Liver (tissue), 9 donors: Measurements from ENCODE around the gene TBRG4. TPM values are rescaled to one million over a fixed set of nuclear protein-coding genes. Genes with fewer than 3 reads are reported as not detected.

Experiments
- DNase-seq: peaks from one replicate; pipeline ENCODE4 v3.0.0-alpha.2; 2017; ENCODE audit warnings: low spot score
- H3K27ac ChIP-seq, 2 donors: one replicate each; pipeline ENCODE4 v1.7.0; 2013; ENCODE audit warnings: inconsistent platforms in 2 of 2, low read length in 2 of 2, control low read depth in 1 of 2, low read depth in 1 of 2, mild to moderate bottlenecking in 1 of 2
- H3K27me3 ChIP-seq, 4 donors: one replicate each; pipeline versions ENCODE4 v1.6.1 to v1.7.0; 2013; ENCODE audit warnings: low read length in 3 of 4, inconsistent platforms in 1 of 4, mild to moderate bottlenecking in 1 of 4, moderate library complexity in 1 of 4; ENCODE audit not compliant: control insufficient read depth in 4 of 4, insufficient read depth in 4 of 4
- H3K36me3 ChIP-seq, 4 donors: one replicate each; pipeline versions ENCODE4 v1.6.1 to v1.7.0; 2013; ENCODE audit warnings: low read length in 3 of 4, mild to moderate bottlenecking in 3 of 4, low read depth in 1 of 4, moderate library complexity in 1 of 4; ENCODE audit not compliant: control insufficient read depth in 4 of 4, insufficient read depth in 3 of 4
- H3K4me1 ChIP-seq, 4 donors: one replicate each; pipeline versions ENCODE4 v1.6.1 to v1.7.0; 2013; ENCODE audit warnings: low read length in 3 of 4, mild to moderate bottlenecking in 3 of 4, moderate library complexity in 1 of 4; ENCODE audit not compliant: control insufficient read depth in 4 of 4, insufficient read depth in 4 of 4
- H3K4me3 ChIP-seq, 3 donors: one replicate each; pipeline versions ENCODE4 v1.6.1 to v1.7.0; 2013; ENCODE audit warnings: low read length in 3 of 3, control low read depth in 1 of 3, low read depth in 1 of 3, mild to moderate bottlenecking in 1 of 3
- H3K9ac ChIP-seq, 2 donors: one replicate each; pipeline ENCODE4 v1.7.0; 2013; ENCODE audit warnings: low read length in 2 of 2, mild to moderate bottlenecking in 2 of 2, moderate library complexity in 2 of 2, control low read depth in 1 of 2, low read depth in 1 of 2
- H3K9me3 ChIP-seq, 4 donors: one replicate each; pipeline versions ENCODE4 v1.6.1 to v1.7.0; 2013; ENCODE audit warnings: low read length in 3 of 4; ENCODE audit not compliant: control insufficient read depth in 4 of 4
- EGR1 ChIP-seq, 2 donors: IDR thresholded peaks; 2 replicates each; pipeline ENCODE4 v1.6.1; 2016 to 2018; ENCODE audit warnings: antibody characterized with exemption in 2 of 2, low read depth in 2 of 2
- FOXA1 ChIP-seq: IDR thresholded peaks from 2 replicates; pipeline ENCODE4 v1.6.1; 2016; ENCODE audit warnings: antibody characterized with exemption
- GABPA ChIP-seq, 2 donors: IDR thresholded peaks in 1 of 2; conservative IDR thresholded peaks in 1 of 2; 2 replicates each; pipeline ENCODE4 v1.6.1; 2016; ENCODE audit warnings: antibody characterized with exemption in 2 of 2, mild to moderate bottlenecking in 1 of 2, moderate library complexity in 1 of 2
- HNF4A ChIP-seq, 2 donors: conservative IDR thresholded peaks; 2 replicates each; pipeline ENCODE4 v1.6.1; 2016; ENCODE audit warnings: antibody characterized with exemption in 2 of 2, mild to moderate bottlenecking in 2 of 2
- HNF4G ChIP-seq: IDR thresholded peaks from 2 replicates; pipeline ENCODE4 v1.6.1; 2016; ENCODE audit warnings: antibody characterized with exemption
- NR2F2 ChIP-seq: IDR thresholded peaks from 2 replicates; pipeline ENCODE4 v1.6.1; 2016; ENCODE audit warnings: antibody characterized with exemption
- RAD21 ChIP-seq, 2 donors: IDR thresholded peaks; 2 replicates each; pipeline ENCODE4 v1.6.1; 2016; ENCODE audit warnings: antibody characterized with exemption in 2 of 2, mild to moderate bottlenecking in 2 of 2
- RXRA ChIP-seq, 2 donors: IDR thresholded peaks; 2 replicates each; pipeline ENCODE4 v1.6.1; 2017 to 2018; ENCODE audit warnings: antibody characterized with exemption in 2 of 2, mild to moderate bottlenecking in 1 of 2
- SP1 ChIP-seq: IDR thresholded peaks from 2 replicates; pipeline ENCODE4 v1.6.1; 2018; ENCODE audit warnings: antibody characterized with exemption, mild to moderate bottlenecking
- TAF1 ChIP-seq: conservative IDR thresholded peaks from 2 replicates; pipeline ENCODE4 v1.6.1; 2016; ENCODE audit warnings: antibody characterized with exemption, mild to moderate bottlenecking
- YY1 ChIP-seq: IDR thresholded peaks from 2 replicates; pipeline ENCODE4 v1.6.1; 2016; ENCODE audit warnings: antibody characterized with exemption, mild to moderate bottlenecking
- WGBS: extraction: QIAGEN DNeasy Blood & Tissue Kit; methylation state at CpG from one replicate; pipeline ENCODE4 v1.1.7; 2013; 5-methylcytosine and 5-hydroxymethylcytosine counted together
- polyA plus RNA-seq, 2 donors: library from polyadenylated mRNA; stranded (reverse) in 1 of 2; unstranded in 1 of 2; fragments of 200-250 nt in 1 of 2; fragments of >200 nt in 1 of 2; fragmentation: Nextera tagmentation in 1 of 2; extraction: Ambion mirVana in 1 of 2; gene quantifications; one replicate each; pipeline versions ENCODE4 v1.2.1 to v1.2.3, GENCODE V29; 2013 to 2015
- total RNA-seq, 2 donors: library from RNA; depleted of rRNA; stranded (reverse); fragments of >200 nt; gene quantifications; one replicate each; pipeline ENCODE4 v1.2.3, GENCODE V29; 2014
- TF ChIP-seq, protein P1 (sequence below): IDR thresholded peaks from 2 replicates; pipeline ENCODE4 v1.6.1; 2016; ENCODE audit warnings: antibody characterized with exemption
- TF ChIP-seq, protein P2 (sequence below): IDR thresholded peaks from 2 replicates; pipeline ENCODE4 v1.6.1; 2016; ENCODE audit warnings: antibody characterized with exemption
- TF ChIP-seq, protein P3 (sequence below): IDR thresholded peaks from 2 replicates; pipeline ENCODE4 v1.6.1; 2016; ENCODE audit warnings: antibody characterized with exemption, mild to moderate bottlenecking
- TF ChIP-seq, protein P4 (sequence below): IDR thresholded peaks from 2 replicates; pipeline ENCODE4 v1.6.1; 2016; ENCODE audit warnings: antibody characterized with exemption
- donor health status: healthy.
- donor health status: healthy.
- donor health status: healthy.
- donor health status: healthy.
- donor health status: healthy.

The TBRG4 gene
- total RNA-seq (10 to 100 TPM; 30.3 to 47.6 TPM), polyA plus RNA-seq (10 to 100 TPM; 35.6 to 40.9 TPM)

DNA sequence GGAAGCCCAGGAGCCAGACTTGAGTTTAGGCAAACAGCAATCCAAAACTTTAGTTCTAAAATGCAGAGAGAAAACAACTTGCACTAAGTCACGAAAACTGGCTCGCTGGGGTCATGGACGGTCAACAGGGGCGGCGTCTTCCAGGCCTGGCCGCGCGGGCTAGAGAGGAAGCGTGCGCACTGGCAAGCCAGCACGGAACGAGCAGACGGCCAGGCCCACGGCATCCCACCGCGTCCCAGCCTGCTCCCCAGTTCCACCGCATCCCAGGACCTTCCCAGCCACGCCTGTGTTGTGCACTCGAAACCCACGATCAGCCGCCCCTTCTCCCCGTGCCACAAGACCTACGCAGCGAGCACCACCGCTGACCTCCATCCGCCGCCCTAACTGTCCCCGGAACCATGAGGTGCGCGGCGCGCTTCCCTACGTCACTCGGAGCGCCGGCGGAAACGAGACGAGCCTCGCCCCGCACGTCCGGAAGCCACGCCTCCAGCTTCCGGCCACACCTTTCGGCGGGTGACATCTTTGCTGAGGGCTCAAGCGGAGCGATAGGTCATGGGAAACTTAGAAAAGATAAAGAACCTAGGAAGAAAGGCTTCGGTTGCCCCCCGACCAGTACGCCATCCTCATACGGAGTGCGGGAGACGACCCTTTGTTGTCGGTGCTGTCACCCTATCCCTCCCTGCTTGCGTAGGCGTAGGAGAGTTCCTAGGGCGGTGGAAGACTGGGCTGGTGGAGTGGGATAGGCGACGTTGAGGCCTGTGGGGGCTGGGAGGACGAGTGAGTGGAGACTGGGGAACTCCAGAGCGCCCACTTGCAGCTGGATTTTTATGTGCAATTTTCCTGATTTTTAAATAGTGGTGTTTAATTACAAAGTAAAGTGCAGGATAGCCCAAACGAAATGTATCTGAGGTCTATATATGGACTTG is at the start of gene TBRG4:
TBRG4 (minus strand) TSS at position 400 of the 926 bp plus-strand sequence. CDS start 2,460 bp downstream, outside the sequence.
- peak within 1 kb of the TSS; percentile 70 to 100 (median 99) for H3K4me3 ChIP-seq
- no peaks in the 10 kb centered on the region for H3K9me3 ChIP-seq
- under 1% methylated on average over 64 of the region's 64 CpGs for WGBS
- peak within 1 kb of the TSS; percentile 93 to 99 for H3K27ac ChIP-seq
- TF ChIP-seq GABPA (IDR thresholded peaks at IDR 0.05 in 1 of 2, conservative IDR thresholded peaks at IDR 0.05 in 1 of 2) (peak; percentile 85 to 99), YY1 (peak; percentile 98), RAD21 (IDR thresholded peaks at IDR 0.05) (peak; percentile 26 to 50), SP1 (peak; percentile 86), HNF4A (conservative IDR thresholded peaks at IDR 0.05) (peak in 1 of 2 donors; percentile 14), FOXA1 (no peak), RXRA (IDR thresholded peaks at IDR 0.05) (peak; percentile 47 to 67), TAF1 (peak; percentile 75), HNF4G (no peak), EGR1 (IDR thresholded peaks at IDR 0.05; ENCODE audit: low read depth in 2 of 2) (peak; percentile 83 to 86), NR2F2 (peak; percentile 82)
- TF ChIP-seq, protein P1, sequence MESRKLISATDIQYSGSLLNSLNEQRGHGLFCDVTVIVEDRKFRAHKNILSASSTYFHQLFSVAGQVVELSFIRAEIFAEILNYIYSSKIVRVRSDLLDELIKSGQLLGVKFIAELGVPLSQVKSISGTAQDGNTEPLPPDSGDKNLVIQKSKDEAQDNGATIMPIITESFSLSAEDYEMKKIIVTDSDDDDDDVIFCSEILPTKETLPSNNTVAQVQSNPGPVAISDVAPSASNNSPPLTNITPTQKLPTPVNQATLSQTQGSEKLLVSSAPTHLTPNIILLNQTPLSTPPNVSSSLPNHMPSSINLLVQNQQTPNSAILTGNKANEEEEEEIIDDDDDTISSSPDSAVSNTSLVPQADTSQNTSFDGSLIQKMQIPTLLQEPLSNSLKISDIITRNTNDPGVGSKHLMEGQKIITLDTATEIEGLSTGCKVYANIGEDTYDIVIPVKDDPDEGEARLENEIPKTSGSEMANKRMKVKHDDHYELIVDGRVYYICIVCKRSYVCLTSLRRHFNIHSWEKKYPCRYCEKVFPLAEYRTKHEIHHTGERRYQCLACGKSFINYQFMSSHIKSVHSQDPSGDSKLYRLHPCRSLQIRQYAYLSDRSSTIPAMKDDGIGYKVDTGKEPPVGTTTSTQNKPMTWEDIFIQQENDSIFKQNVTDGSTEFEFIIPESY = no peak
- TF ChIP-seq, protein P2, sequence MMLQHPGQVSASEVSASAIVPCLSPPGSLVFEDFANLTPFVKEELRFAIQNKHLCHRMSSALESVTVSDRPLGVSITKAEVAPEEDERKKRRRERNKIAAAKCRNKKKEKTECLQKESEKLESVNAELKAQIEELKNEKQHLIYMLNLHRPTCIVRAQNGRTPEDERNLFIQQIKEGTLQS = no peak
- TF ChIP-seq, protein P3, sequence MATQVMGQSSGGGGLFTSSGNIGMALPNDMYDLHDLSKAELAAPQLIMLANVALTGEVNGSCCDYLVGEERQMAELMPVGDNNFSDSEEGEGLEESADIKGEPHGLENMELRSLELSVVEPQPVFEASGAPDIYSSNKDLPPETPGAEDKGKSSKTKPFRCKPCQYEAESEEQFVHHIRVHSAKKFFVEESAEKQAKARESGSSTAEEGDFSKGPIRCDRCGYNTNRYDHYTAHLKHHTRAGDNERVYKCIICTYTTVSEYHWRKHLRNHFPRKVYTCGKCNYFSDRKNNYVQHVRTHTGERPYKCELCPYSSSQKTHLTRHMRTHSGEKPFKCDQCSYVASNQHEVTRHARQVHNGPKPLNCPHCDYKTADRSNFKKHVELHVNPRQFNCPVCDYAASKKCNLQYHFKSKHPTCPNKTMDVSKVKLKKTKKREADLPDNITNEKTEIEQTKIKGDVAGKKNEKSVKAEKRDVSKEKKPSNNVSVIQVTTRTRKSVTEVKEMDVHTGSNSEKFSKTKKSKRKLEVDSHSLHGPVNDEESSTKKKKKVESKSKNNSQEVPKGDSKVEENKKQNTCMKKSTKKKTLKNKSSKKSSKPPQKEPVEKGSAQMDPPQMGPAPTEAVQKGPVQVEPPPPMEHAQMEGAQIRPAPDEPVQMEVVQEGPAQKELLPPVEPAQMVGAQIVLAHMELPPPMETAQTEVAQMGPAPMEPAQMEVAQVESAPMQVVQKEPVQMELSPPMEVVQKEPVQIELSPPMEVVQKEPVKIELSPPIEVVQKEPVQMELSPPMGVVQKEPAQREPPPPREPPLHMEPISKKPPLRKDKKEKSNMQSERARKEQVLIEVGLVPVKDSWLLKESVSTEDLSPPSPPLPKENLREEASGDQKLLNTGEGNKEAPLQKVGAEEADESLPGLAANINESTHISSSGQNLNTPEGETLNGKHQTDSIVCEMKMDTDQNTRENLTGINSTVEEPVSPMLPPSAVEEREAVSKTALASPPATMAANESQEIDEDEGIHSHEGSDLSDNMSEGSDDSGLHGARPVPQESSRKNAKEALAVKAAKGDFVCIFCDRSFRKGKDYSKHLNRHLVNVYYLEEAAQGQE = peak; percentile 81
- TF ChIP-seq, protein P4, sequence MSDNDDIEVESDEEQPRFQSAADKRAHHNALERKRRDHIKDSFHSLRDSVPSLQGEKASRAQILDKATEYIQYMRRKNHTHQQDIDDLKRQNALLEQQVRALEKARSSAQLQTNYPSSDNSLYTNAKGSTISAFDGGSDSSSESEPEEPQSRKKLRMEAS = peak; percentile 98
- peak within 1 kb of the TSS; percentile 45 to 93 for H3K9ac ChIP-seq
- H3K36me3 ChIP-seq = peaks cover 4 to 25% (median 25%) of the 10 kb centered on the region in 4 donors
- DNase-seq = peak; percentile 93
- peaks cover 0 to 21% (median 13%) of the 10 kb centered on the region in 4 donors for H3K4me1 ChIP-seq
- H3K27me3 ChIP-seq = no peaks in the 10 kb centered on the region

DNA sequence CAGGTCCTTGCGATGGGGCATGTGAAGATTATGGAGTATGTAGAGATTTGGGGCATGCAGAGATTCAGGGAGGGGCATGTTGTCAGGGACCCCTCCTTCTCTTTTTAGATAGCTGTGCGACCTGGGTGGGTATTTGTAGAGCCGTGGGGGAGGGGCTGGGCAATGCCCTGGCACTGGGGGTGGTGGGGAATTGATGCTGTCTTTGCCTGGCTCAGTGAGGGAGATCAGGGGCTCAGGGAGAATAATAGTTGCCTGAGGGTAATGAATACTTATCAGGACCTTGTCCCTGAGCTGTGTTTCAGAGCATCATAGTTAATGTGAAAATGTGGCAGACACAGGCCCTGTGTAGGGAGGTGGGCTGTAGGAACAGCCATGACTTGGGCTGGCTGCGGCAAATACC is 49.6 kb upstream of the TBRG4 start:
- H3K36me3 ChIP-seq = no peaks in the 10 kb centered on the region

More for the DNA sequence above, 49.6 kb upstream of the TBRG4 start:
- Histone ChIP-seq H3K9ac (no peak overlapping the region), H3K9me3 (peaks cover 0 to 2% (median 0%) of the 10 kb centered on the region in 4 donors), H3K4me3 (no peak overlapping the region), H3K4me1 (no peaks in the 10 kb centered on the region), H3K27ac (no peak overlapping the region), H3K27me3 (peaks cover 0 to 3% (median 1%) of the 10 kb centered on the region in 4 donors)
- 76% methylated on average over 4 of the region's 4 CpGs for whole genome bisulfite sequencing
- DNase-seq = no peak
- TF ChIP-seq, protein P2 = no peak
- TF ChIP-seq YY1 (no peak), GABPA (IDR thresholded peaks at IDR 0.05 in 1 of 2, conservative IDR thresholded peaks at IDR 0.05 in 1 of 2) (no peak), FOXA1 (no peak), HNF4G (no peak), SP1 (no peak), TAF1 (no peak), EGR1 (IDR thresholded peaks at IDR 0.05; ENCODE audit: low read depth in 2 of 2) (no peak)
- TF ChIP-seq, protein P3 = no peak
